ENCODE measurements around the gene AKAP8L. TPM values are rescaled to one million over a fixed set of nuclear protein-coding genes. Genes with fewer than 3 reads are reported as not detected.

Gene AKAP8L
- total RNA-seq, 1 donor from 2014 or later: 63.1 TPM

DNA sequence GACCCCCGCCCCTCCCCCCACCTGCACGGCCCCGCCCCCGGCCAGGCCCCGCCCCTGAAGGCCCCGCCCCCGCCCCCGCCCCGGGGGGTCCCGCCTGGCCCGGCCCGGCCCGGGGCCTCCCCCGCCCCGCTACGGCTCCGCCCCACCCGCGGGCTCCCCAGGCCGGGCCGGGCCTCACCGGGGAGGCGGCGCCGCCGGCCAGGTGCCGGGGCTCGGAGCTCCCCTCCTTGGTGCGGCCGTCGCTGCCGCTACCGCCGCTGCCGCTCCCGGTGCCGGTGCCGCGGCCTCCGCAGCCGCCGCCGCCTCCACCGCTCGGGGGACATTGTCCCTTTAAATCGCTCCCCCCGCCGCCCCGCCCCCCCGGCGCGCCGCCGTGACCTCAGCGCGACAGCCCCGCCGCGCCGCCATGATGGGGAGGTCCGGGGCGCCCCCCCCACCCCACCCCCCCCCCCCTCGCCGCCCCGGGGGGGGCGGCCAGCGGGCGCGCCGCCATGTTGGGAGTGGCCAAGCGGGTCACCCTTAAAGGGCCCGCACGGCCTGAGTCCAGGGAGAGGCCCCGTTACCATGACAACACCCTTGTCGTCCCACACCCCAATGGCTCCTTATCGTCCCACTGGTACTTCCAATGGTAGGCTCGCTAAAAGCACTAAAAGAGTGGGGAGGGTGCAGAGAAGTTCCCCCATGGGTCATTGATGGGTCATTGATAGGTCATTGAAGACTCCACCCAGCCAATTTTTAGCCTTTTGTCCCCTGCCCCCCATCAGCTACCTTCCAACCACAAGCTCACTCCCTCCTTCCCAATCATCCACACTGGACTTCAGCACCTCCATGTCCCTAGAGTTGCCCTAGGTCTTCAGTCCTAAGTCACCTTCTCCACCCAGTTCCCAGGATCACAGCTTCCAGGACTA is 31.1 kb upstream of the AKAP8L start, which contains the start of gene WIZ:
Gene WIZ (minus strand): TSS at position 337 of the 908 bp plus-strand sequence. CDS start 1,649 bp downstream, outside the sequence.
- intact Hi-C loops (cut with DNase I): loop anchor here (2.0 to 10.0 kb wide), 2 partner anchors 17 to 105 kb away; no protein-coding TSS in a partner anchor

DNA sequence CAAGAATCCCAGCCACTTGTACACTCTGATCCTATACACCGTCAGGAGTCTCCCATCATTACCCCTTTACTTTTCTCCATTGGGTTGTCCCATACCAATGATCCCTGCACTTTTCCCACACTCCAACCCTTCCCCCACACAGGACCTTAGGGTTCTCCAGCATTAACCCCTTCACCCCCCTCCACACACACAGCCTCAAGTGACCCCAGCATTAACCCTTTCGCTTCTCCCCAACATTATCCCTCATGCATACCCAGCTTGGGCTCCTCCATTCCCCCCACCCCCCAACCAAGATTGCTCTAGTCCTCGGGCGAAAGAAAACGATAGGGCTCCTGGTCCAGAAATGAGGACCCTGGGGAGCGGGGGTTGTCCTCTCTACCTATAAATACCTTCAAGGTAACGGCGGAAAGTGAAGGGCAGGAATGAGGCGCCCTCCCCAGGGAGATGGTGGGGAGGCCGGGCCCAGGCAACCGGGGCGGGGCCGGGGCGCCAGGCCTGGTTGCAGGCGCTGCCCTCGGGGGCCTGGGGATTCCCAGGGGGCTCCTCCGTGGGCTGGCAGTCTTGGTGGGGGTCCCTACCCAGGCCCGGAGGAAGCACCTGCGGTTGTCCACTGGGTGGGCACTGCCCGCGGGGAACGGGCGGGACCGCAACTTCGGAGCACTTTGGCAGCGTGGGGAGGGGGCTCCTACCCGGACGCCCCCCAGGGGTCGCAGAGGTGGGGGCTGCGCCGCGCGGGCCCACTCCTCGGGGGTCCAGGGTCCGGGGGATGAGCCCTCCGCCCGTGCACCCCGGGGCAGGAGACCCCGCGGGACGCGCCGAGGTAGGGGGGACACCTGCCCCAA is 30.2 kb upstream of the AKAP8L start:
- intact Hi-C loops (cut with DNase I): loop anchor here (2.0 kb wide), 1 partner anchor 16 kb away; no protein-coding TSS in a partner anchor
- no peak for DNase-seq (ENCODE audit: low spot score)

More for the DNA sequence above, 31.1 kb upstream of the AKAP8L start, which contains the start of gene WIZ:
- DNase-seq (ENCODE audit: low spot score): peak; percentile 92

DNA sequence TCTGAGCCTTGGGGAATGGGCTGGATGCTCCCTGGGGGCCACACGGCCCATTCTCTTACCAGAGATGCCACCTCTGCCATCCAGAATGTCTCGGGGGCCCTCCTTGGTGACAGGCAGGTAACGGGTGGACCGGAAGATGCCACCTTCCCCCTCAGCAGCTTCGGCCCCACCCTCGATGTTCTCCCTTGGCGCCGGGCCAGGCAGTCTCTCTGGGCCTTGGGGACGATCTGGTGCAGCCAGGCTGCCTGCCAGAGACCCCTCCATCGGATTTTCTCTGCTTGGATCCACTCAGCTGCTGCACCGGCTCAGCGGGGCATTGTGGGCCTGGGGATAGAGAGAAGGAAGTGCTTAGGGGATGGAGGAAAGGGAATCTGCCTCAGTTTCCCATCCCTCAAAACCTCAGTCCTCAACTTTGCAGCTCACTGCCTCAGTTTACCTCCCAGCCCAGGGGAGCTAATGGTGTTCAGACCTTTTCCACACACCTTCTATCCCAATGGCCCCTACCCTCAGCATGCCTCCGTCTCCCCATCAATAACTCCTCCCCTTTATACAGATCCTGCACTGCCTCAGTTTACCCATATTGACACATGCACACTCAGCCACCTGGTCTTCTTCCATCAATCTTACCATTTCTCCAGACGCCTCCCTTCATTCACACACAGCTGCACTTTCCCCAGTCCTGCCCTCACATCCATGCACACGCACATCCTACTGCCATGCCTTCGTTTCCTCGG is 29.4 kb upstream of the AKAP8L start:
- intact Hi-C loops (cut with DNase I): loop anchor here (2.0 kb wide), 1 partner anchor 15 kb away; no protein-coding TSS in a partner anchor
- DNase-seq (ENCODE audit: low spot score): no peak

DNA sequence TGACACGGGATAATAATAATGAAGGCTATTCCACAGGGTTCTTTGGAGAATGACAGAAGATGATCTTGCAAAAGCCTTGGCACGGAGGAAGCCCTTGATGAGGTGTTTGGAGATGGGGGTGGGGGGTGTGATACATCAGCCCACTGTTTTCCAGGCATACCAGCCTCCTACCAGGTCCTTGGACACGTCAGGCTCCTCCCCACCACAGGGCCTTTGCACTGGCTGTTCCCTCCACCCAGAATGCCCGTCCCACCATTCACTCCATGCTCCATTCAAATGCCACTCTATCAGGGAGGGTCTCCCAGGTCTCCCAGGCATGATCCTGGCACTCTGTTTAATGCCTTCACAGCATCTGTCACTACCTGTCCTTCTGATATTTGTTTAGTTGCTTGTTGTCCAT is 28.3 kb upstream of the AKAP8L start:
- intact Hi-C loops (cut with DNase I): no loop called here
- no peak for DNase-seq (ENCODE audit: low spot score)

DNA sequence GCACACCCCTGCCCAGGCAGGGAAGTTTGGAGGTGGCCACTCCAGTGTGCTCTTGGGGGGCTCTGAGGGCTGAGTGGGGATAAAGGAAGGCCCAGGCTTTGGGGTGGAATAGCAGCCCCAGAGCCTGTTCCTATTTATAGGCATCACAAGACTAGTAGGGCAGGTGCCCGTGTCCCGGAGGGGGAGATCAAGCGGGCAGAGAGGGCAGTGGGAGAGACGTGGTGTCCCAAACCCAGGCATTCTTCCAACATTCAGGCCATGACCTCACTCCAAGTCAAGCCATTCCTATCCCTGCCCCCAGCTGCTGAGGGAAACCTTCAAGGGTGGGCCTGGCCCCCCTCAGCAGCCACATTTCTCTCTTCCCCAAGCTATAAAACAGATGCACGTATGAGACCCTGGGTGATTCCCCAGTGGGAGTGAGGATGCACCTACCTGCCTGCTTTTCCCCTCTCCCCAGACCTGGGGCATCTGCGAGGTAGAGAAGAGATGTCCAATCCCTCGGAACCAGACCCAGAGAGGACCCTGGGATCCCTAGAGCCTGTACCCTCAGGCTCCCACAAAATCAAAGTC is 27.1 kb upstream of the AKAP8L start:
- intact Hi-C loops (cut with DNase I): no loop called here
- DNase-seq (ENCODE audit: low spot score): no peak

DNA sequence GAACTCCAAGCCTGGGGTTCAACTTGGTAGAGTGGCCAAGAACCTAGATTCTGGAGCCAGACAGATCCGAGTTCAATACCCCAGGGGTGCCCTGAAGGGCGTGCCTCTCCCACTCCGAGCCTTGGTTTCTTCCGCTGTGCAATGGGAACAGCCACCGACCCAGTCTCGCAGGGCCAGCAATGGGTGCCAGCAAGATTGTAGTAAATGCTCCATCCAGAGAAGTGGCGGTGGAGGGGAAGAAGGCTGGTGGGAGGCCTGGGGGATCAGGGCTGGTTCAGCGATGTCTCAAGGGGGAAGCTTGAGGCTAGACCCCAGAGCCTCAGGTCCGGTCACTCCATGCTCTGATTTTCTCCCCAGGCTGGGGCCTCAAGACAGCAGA is 26.4 kb upstream of the AKAP8L start:
- DNase-seq (ENCODE audit: low spot score): no peak
- intact Hi-C loops (cut with DNase I): no loop called here

DNA sequence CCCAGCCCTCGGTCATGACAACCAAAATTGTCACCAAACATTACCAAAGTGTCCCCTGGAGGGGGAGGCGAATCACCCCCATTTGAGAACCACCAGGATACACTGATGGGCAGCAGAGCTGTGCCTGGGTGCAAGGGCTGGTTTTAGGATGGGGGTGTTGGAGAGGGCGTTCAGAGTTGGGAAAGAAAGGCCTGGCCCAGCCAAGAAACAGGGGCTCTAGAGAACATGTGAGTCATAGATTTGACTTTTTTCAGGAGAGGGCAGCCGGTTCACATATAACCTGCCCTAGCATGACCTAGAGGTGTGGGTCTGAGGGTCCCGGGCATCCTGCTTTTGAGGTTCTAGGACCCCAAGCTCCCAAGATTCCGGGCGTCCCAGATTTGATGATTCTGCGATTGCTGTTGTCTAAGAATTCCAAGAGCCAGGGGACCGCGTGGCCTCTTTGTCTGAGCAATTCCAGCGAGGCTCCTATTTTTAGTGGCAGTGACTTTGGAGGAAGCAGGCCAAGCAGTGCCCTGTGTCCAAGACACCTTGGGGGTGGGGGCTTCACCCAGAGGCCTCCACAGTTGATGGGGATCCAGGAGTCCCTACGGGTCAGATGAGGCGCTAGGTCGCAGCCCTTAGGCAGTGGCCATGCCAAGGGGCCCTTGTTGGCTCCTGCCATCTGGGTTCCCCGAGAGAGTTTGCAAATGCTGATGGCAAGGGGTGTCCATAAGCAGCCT is 25.9 kb upstream of the AKAP8L start:
- DNase-seq (ENCODE audit: low spot score): no peak

DNA sequence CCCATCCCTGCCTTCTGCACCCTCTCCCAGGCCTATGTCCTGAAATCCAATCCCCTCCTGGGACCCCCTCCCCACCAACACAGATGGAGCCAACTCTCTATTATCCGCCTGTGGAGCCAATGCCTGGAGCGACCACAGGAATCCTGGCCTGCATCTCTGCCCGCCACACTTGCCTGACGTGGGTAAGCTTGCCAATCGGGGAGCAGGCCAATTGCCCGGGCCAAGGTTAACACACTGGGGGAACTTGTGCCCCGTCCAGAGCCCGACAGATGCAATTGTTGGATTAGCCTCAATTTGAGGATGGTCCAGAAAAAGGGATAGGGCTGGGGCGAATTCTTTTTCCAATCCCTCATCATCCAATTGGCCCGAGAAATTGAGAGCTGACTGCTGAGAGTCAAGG is 25.1 kb upstream of the AKAP8L start:
- intact Hi-C loops (cut with DNase I): no loop called here
- DNase-seq (ENCODE audit: low spot score): no peak

More for the DNA sequence above, 25.9 kb upstream of the AKAP8L start:
- intact Hi-C loops (cut with DNase I): no loop called here

DNA sequence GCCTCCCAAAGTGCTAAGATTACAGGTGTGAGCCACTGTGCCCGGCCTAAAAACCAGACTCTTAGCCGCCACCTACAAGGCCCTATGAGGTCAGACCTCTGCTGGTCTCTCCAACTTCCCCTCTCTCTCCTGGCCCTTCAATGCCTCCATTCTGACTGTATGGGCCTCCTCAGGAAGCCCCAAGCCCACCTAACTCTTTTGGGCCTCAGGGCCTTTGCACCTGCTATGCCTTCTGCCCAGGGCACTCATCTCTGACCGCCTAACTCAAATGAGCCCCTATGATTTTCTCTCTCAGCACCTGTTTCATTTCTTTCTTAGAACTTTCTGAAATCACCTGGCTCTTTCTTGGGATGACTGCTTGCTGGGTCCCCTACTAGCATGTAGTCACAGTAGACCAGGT is 24.5 kb upstream of the AKAP8L start:
- intact Hi-C loops (cut with DNase I): no loop called here
- no peak for DNase-seq (ENCODE audit: low spot score)

DNA sequence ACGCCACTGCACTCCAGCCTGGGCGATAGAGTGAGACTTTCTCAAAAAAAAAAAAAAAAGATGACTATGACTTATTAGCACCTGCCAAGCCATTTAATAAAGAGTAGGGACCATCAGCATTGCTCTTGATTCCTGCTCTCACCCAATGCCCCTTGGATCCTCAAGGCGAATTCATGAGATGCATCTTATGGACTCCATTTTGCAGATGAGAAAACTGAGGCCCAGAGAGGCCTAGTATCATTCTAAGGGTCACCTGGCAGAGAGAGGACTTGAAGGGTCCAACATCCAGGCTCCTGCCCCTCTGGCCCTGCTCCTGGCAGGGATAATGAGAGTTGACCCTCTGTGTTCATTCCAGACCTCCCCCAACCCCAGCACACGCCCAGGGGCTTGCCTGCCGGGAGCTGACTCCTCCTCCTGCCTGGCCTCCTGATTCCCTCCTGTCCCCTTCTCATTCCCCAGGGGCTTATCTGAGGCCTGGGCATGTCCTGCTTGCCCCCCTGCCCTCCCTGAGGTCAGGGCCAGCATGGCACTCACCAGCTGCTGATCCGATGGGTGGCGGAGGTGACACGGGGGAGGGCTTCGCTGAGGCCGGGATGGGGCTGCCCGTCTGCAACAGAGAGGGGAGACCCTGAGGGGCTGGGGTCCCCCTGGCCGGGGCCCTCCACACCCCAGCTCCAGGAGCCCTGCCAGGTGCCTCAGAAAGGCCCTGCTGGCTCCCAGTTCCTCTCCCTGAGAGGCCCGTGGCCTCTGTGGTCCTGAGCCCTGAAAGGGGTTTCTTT is 23.5 kb upstream of the AKAP8L start:
- no peak for DNase-seq (ENCODE audit: low spot score)
- intact Hi-C loops (cut with DNase I): no loop called here

DNA sequence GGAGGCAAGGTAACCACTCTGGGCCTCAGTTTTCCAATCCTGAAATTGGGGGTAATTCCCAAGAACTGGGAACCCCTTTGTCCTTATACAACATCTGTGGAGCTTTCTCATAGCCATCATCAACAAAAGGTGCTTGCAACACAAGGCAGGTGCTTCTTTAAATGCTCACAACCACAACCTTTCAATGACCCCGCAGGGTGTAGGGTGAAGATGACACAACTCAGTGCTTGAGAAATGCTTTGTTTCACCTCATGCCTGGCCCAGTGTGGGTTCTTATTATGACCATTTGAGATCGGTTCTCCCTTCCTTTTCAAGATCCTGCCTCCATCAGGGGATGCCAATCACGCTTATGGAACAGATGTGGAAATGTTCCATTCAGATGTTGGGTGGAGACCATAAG is 22.5 kb upstream of the AKAP8L start:
- intact Hi-C loops (cut with DNase I): no loop called here
- no peak for DNase-seq (ENCODE audit: low spot score)

DNA sequence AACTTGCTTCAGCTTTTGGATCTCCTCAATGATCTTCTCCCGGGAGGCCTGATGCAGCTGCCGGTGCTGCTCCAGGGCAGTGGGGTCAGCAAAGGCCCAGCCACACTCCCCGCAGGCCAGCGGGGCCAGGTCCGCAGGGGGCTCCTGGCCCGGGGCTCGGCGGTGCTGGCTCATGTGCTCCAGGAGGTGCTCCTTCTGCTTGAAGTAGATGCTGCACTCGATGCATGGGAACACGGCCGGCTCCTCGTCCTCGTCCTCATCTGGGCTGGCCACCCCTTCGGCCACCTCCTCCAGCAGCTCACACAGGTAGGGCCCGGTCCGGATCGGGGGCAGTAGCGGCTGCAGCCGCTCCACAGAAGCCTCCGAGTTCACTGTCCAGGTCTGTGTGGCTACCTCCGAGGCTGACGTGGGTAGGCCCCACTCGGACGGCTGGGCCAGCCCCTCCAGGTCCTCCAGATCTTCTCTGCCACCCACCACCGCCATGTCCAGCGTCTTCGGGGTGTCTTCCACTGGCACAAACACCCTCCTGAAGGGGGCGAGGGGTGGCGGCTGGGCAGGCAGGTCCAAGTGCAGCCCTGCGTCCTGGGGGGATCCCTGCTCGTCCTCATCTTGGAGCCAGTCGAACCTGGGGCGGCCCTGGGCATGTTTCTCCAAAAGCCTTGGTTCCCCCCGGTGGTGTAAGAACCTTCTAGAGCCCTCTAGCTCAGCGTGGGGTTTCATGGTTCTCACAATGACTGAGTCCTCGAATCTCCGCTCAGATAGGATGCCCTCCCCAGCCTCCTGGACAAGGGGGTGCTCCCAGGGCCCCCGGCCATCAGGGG is 21.2 kb upstream of the AKAP8L start:
- intact Hi-C loops (cut with DNase I): no loop called here
- no peak for DNase-seq (ENCODE audit: low spot score)

DNA sequence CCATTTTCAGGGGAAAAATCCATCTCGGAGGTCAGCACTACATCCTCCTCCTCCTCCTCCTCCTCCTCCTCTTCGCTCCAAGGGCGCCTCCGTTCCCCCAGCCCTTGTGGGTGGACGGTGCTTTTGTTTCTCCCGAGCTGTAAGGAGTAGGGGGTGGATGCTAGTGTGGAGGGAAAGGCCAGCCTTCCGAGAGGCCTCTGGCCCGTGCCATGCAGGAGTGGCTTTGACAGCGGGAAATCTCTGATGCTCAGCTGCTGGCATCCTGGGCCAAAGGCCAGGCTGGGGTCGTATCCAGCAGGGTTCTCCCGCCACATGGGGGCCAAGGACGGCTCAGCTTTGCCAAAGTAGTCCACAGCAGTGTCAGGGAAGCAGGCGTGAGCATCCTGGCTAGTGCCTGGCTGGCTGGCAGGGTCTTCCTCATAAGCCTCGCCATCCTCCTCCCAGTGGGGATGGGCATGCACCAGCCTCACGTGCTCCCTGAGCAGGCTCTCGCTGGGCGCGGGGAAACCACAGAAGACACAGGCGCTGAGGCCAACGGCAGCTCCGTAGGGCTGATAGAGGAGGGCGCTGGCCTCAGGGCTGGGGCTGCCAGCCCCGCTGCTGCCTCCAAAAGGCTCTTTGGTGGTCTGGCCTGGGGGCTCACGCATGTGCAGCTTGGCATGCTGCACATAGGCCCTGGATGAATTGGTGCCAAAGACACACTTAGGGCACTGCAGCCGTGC is 20.5 kb upstream of the AKAP8L start:
- no peak for DNase-seq (ENCODE audit: low spot score)
- intact Hi-C loops (cut with DNase I): no loop called here

DNA sequence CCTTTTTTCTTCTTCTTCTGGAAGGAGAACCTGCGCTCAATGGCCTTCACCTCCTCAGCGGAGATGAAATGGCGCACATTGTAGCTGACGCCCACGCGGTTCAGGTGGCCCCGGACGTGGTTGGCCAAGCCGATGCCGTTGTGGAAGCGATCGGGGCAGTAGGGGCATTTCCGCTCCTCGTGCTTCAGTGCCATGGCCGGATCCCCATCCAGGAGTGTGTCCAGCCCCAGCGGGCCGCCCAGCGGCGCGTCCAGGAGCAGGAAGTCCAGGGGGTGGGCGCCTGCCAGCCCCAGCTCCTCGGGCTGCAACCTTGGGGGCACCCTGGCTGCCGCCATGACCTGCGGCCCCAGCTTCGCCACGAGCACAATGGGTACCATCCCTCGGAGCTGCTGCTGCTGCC is 19.8 kb upstream of the AKAP8L start:
- intact Hi-C loops (cut with DNase I): no loop called here
- no peak for DNase-seq (ENCODE audit: low spot score)

DNA sequence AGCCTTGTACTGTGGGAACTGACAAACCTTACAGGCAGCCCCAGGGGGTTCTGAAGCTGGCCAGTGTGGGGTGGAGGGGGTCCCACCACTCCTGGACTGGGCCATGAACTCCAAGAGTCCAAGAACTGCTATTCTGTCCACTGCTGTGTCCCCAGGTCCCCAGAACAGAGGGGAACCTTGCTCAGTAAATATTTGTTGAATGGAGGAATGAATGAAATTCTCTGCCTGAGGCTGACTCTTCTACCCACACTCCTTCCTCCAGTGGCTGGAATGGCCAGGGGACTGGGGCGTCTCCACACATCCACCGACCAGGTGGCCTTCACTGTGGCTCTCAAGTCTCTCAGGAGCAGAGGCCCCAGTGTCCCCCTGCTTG is 19.3 kb upstream of the AKAP8L start:
- intact Hi-C loops (cut with DNase I): no loop called here
- no peak for DNase-seq (ENCODE audit: low spot score)

DNA sequence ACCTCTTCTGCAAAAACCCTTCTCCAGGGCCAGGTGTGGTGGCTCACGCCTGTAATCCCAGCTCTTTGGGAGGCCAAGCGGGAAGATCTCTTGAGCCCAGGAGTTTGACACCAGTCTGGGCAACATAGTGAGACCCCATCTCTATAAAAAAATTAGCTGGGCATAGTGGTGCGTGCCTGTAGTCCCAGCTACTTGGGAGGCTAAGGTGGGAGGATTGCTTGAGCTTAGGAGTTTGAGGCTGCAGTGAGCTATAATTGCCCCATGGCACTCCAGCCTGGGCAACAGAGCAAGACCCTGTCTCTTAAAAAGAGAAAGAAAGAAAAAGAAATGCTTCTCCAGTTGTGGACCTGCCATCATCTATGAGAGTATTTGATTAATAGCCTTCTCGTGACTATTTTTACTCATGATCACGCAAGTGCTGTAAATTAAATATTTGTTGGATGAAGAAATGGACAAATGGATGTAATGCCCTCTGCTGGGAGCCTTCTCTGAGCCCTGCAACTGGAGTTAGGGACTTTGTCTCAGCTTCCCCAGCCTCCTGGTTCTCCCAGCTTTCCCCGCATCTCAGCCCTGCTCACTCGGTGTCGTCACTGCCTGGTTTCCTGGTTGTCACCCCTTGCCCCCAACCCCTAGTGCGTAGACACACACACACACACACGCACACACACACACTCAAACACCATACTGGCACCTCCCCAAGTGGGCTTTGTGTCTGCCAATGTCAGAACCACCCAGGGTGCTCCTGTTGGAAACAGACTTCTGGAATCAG is 18.8 kb upstream of the AKAP8L start:
- intact Hi-C loops (cut with DNase I): no loop called here
- DNase-seq (ENCODE audit: low spot score): no peak
